ENCODE data around the gene ENPP6.
"Not testable (repeated sequence)": the region's sequence is repeated elsewhere in the genome, so short reads cannot be mapped to it uniquely, and the experiment has no call there.

Gene ENPP6

GRCh38 chr4:184051262-184051661 lies 166.4 kb downstream of the ENPP6 start:
- DNase-seq, result not testable (repeated sequence)

- DNase-seq, result no peak
Measured at GRCh38 chr4:184046148-184046547, 171.5 kb downstream of the ENPP6 start.

GRCh38 chr4:184041156-184041555 lies 176.5 kb downstream of the ENPP6 start:
- no peak for DNase-seq

GRCh38 chr4:184039963-184040383 lies 177.7 kb downstream of the ENPP6 start:
- DNase-seq, result no peak

Measured in stimulated activated CD4-positive, alpha-beta T cell treated with anti-CD3 and anti-CD28 coated beads, Interleukin-4, amount 100 ng/mL, for 1 hour (primary cell).